Epithelial cell of umbilical artery (primary cell): ENCODE data around the gene RXFP4. TPM values are rescaled to one million over a fixed set of nuclear protein-coding genes. Genes with fewer than 3 reads are reported as not detected.

Experiments used
- total RNA-seq: library from RNA; depleted of rRNA; stranded (reverse); fragments of >200 nt; gene quantifications from 2 replicates; pipeline ENCODE4 v1.2.3, GENCODE V29; 2014

Gene RXFP4
- total RNA-seq = not detected in 2 replicates

GRCh38 chr1:155940993-155941844, at the start of gene RXFP4:
RXFP4 (plus strand) TSS chr1:155941638; CDS start chr1:155941710, 72 bp downstream.

GRCh38 chr1:155911156-155912055, 30.0 kb upstream of the RXFP4 start, which contains the start of gene RIT1:
RIT1 (minus strand) TSS chr1:155911349; CDS start chr1:155910761, 588 bp downstream.

GRCh38 chr1:155934097-155934935, 7.1 kb upstream of the RXFP4 start, which contains the start of gene KHDC4:
KHDC4 (minus strand) TSS chr1:155934413; CDS start chr1:155934373, 40 bp downstream.

GRCh38 chr1:155978325-155978972, 37.0 kb downstream of the RXFP4 start, which contains the start of gene ARHGEF2:
ARHGEF2 (minus strand) TSS chr1:155978547; CDS start chr1:155978427, 120 bp downstream.

Other genes with a start within 250 kb of the RXFP4 start
- gene GON4L, start 84.4 kb upstream of the RXFP4 start, total RNA-seq = 20.5 and 30.5 TPM in 2 replicates
- 29.9 and 41.5 TPM in 2 replicates for gene SYT11, start 82.1 kb upstream of the RXFP4 start, total RNA-seq
- gene RIT1, start 30.3 kb upstream of the RXFP4 start, total RNA-seq = 47.4 and 50.6 TPM in 2 replicates
- gene KHDC4, start 7.2 kb upstream of the RXFP4 start, total RNA-seq = 25.3 and 33.0 TPM in 2 replicates
- gene ARHGEF2, start 36.9 kb downstream of the RXFP4 start, total RNA-seq = 46.4 and 86.9 TPM in 2 replicates
- gene SSR2, start 79.3 kb downstream of the RXFP4 start, total RNA-seq = 414 and 943 TPM in 2 replicates
- 13.0 and 15.3 TPM in 2 replicates for gene UBQLN4, start 112.2 kb downstream of the RXFP4 start, total RNA-seq
- 60.0 and 82.2 TPM in 2 replicates for gene LAMTOR2, start 113.1 kb downstream of the RXFP4 start, total RNA-seq
- gene RAB25, start 119.5 kb downstream of the RXFP4 start, total RNA-seq = not detected in 2 replicates
- 4.7 and 5.8 TPM in 2 replicates for gene MEX3A, start 140.8 kb downstream of the RXFP4 start, total RNA-seq
- gene LMNA, start 173.1 kb downstream of the RXFP4 start, total RNA-seq = 758 and 890 TPM in 2 replicates
- 0.65 and 1.8 TPM in 2 replicates for gene SEMA4A, start 211.9 kb downstream of the RXFP4 start, total RNA-seq